Astrocyte of the spinal cord (primary cell): ENCODE results near the gene NUP188.
A peak's percentile ranks its signal among the peaks of the same experiment; 100 is the strongest.
"Not testable (repeated sequence)": the region's sequence is repeated elsewhere in the genome, so short reads cannot be mapped to it uniquely, and the experiment has no call there.

Experiments
- DNase-seq: peaks from one replicate; pipeline ENCODE4 v3.0.0; 2011; ENCODE audit warnings: low read depth, low spot score
- H3K4me3 ChIP-seq: 2 replicates; pipeline ENCODE4 v1.5.1; 2011; ENCODE audit warnings: low read depth, mild to moderate bottlenecking, low read length, moderate library complexity
- CTCF ChIP-seq: IDR thresholded peaks from 2 replicates; pipeline ENCODE4 v1.5.1; 2012; ENCODE audit warnings: low read depth, mild to moderate bottlenecking, low read length, inconsistent platforms
- in situ Hi-C: cut with HindIII; loops from 2 replicates; pipeline ENCODE4 v1.10.0; 2017; ENCODE audit warnings: low sequenced_read_pairs

The NUP188 gene

GRCh38 chr9:128999581-129000206 lies 52.2 kb downstream of the NUP188 start:
- DNase-seq, result no peak
- in situ Hi-C loops, result no loop called here
- no peak overlapping the region for H3K4me3 ChIP-seq
- no peak for TF ChIP-seq CTCF

- TF ChIP-seq CTCF, result no peak
- DNase-seq, result no peak
- in situ Hi-C loops, result no loop called here
Measured at GRCh38 chr9:129001504-129002325, 54.2 kb downstream of the NUP188 start.

GRCh38 chr9:129002992-129003391 lies 55.5 kb downstream of the NUP188 start:
- no peak overlapping the region for H3K4me3 ChIP-seq
- no peak for TF ChIP-seq CTCF
- DNase-seq, result no peak
- in situ Hi-C loops, result no loop called here

More at GRCh38 chr9:129001504-129002325, 54.2 kb downstream of the NUP188 start:
- H3K4me3 ChIP-seq, result no peak overlapping the region

- DNase-seq, in situ Hi-C loops, H3K4me3 ChIP-seq: not testable (repeated sequence)
Measured at GRCh38 chr9:129004173-129004572, 56.7 kb downstream of the NUP188 start.

GRCh38 chr9:129005336-129005997 lies 58.0 kb downstream of the NUP188 start:
- in situ Hi-C loops, result no loop called here
- no peak for DNase-seq
- no peak overlapping the region for H3K4me3 ChIP-seq
- no peak for TF ChIP-seq CTCF

- DNase-seq, result peak; percentile 71
Measured at GRCh38 chr9:129006328-129007034, 59.0 kb downstream of the NUP188 start.

More at GRCh38 chr9:129006328-129007034, 59.0 kb downstream of the NUP188 start:
- peak; percentile 98 for TF ChIP-seq CTCF
- in situ Hi-C loops, result no loop called here
- no peak overlapping the region for H3K4me3 ChIP-seq
